ENCODE measurements around the gene LRRTM1. TPM values are rescaled to one million over a fixed set of nuclear protein-coding genes. Genes with fewer than 3 reads are reported as not detected.
A peak's percentile ranks its signal among the peaks of the same experiment; 100 is the strongest.

Gene LRRTM1
- total RNA-seq, 2 donors from 2014 or later: 3.3 to 11.3 TPM

- no peaks in the 10 kb centered on the region for H3K36me3 ChIP-seq (ENCODE audit: control insufficient read depth, insufficient read depth, low read length)
- no peak overlapping the region for H3K9ac ChIP-seq (ENCODE audit: extremely low read depth, low read length, poor library complexity, severe bottlenecking)
- H3K27me3 Mint-ChIP-seq (ENCODE audit: insufficient read depth): peaks cover 11% of the 10 kb centered on the region
- peaks cover 18% of the 10 kb centered on the region for H3K27me3 ChIP-seq (ENCODE audit: control insufficient read depth, insufficient read depth, low read length, poor library complexity, severe bottlenecking)
- no peak for TF ChIP-seq CTCF (conservative IDR thresholded peaks at IDR 0.05)
- H3K9me3 ChIP-seq (ENCODE audit: control insufficient read depth, low read length): no peaks in the 10 kb centered on the region
- H3K4me1 ChIP-seq (ENCODE audit: control insufficient read depth, insufficient read depth, low read length): peaks cover 3% of the 10 kb centered on the region
- no peak overlapping the region for H3K4me3 ChIP-seq (ENCODE audit: low read length)
- H3K27ac ChIP-seq (ENCODE audit: low read depth, low read length): no peak overlapping the region
- peaks cover 30% of the 10 kb centered on the region for H3K4me1 Mint-ChIP-seq
- H3K9me3 Mint-ChIP-seq: no peaks in the 10 kb centered on the region
- H3K27ac Mint-ChIP-seq: no peak overlapping the region
- no peak overlapping the region for H3K4me3 Mint-ChIP-seq
- DNase-seq: peak; percentile 49
- H3K36me3 Mint-ChIP-seq (ENCODE audit: low read depth): no peaks in the 10 kb centered on the region
- WGBS, 2 experiments (ENCODE audit: insufficient coverage in 1 of 2, insufficient read length in 1 of 2): 81 to 93% methylated on average over 11 to 14 of the region's 14 CpGs
Observed at GRCh38 chr2:80322958-80323357, 18.4 kb upstream of the LRRTM1 start.

- H3K27me3 Mint-ChIP-seq (ENCODE audit: insufficient read depth): peaks cover 15% of the 10 kb centered on the region
- 52 to 80% methylated on average over 20 to 42 of the region's 42 CpGs for WGBS, 2 experiments (ENCODE audit: insufficient coverage in 1 of 2, insufficient read length in 1 of 2)
- H3K4me1 Mint-ChIP-seq: peaks cover 24% of the 10 kb centered on the region
- Histone ChIP-seq H3K27ac (ENCODE audit: low read depth, low read length) (no peak overlapping the region), H3K9me3 (ENCODE audit: control insufficient read depth, low read length) (no peaks in the 10 kb centered on the region), H3K9ac (ENCODE audit: extremely low read depth, low read length, poor library complexity, severe bottlenecking) (no peak overlapping the region), H3K4me1 (ENCODE audit: control insufficient read depth, insufficient read depth, low read length) (peaks cover 3% of the 10 kb centered on the region), H3K36me3 (ENCODE audit: control insufficient read depth, insufficient read depth, low read length) (no peaks in the 10 kb centered on the region), H3K27me3 (ENCODE audit: control insufficient read depth, insufficient read depth, low read length, poor library complexity, severe bottlenecking) (peaks cover 18% of the 10 kb centered on the region), H3K4me3 (ENCODE audit: low read length) (no peak overlapping the region)
- TF ChIP-seq CTCF (conservative IDR thresholded peaks at IDR 0.05): no peak
- H3K27ac Mint-ChIP-seq: no peak overlapping the region
- H3K36me3 Mint-ChIP-seq (ENCODE audit: low read depth): no peaks in the 10 kb centered on the region
- no peak overlapping the region for H3K4me3 Mint-ChIP-seq
- H3K9me3 Mint-ChIP-seq: no peaks in the 10 kb centered on the region
- DNase-seq: peak; percentile 65
Observed at GRCh38 chr2:80322311-80322920, 17.9 kb upstream of the LRRTM1 start.

GRCh38 chr2:80312282-80312839, 7.8 kb upstream of the LRRTM1 start:
- Histone ChIP-seq H3K9ac (ENCODE audit: extremely low read depth, low read length, poor library complexity, severe bottlenecking) (no peak overlapping the region), H3K4me3 (ENCODE audit: low read length) (no peak overlapping the region), H3K36me3 (ENCODE audit: control insufficient read depth, insufficient read depth, low read length) (no peaks in the 10 kb centered on the region), H3K27ac (ENCODE audit: low read depth, low read length) (no peak overlapping the region), H3K9me3 (ENCODE audit: control insufficient read depth, low read length) (no peaks in the 10 kb centered on the region), H3K4me1 (ENCODE audit: control insufficient read depth, insufficient read depth, low read length) (no peaks in the 10 kb centered on the region), H3K27me3 (ENCODE audit: control insufficient read depth, insufficient read depth, low read length, poor library complexity, severe bottlenecking) (peaks cover 4% of the 10 kb centered on the region)
- Mint-ChIP-seq H3K27ac (no peak overlapping the region), H3K36me3 (ENCODE audit: low read depth) (no peaks in the 10 kb centered on the region), H3K4me3 (no peak overlapping the region), H3K4me1 (no peaks in the 10 kb centered on the region), H3K9me3 (no peaks in the 10 kb centered on the region), H3K27me3 (ENCODE audit: insufficient read depth) (peaks cover 51% of the 10 kb centered on the region)
- DNase-seq: no peak
- TF ChIP-seq CTCF (conservative IDR thresholded peaks at IDR 0.05): no peak
- WGBS, 2 experiments (ENCODE audit: insufficient coverage in 1 of 2, insufficient read length in 1 of 2): 83 to 96% methylated on average over 3 to 5 of the region's 5 CpGs
